ENCODE results near the gene SLC22A23. TPM values are rescaled to one million over a fixed set of nuclear protein-coding genes. Genes with fewer than 3 reads are reported as not detected.

Gene SLC22A23
- total RNA-seq, 1 experiment from 2014 or later = 6.8 TPM

DNA sequence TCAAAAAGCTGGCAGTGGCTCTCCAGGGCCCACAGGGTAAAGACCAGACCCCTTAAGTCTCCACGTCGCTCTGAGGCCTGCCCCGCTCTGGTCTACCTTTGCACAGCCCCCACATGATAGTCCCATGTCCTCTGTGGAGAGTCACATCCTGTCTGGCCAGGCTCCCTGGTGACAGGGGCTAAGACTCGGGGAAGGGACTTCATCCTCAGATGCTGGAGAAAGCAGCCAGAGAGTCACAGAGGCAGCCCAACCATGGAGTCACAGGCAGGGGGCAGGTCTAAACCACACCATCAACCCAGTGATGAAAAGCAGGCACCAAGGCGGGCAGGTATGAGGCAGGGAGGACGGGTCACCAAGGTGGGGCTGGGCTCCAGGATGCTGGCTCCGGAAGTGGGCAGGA, 62.2 kb downstream of the SLC22A23 start:
- Histone ChIP-seq H3K14ac (ENCODE audit: insufficient read depth, low read length) (peak overlapping the region; percentile 39; the same call in 1 of the 2 replicates), H2AK5ac (ENCODE audit: insufficient read length, low read length) (no peak overlapping the region), H4K5ac (ENCODE audit: insufficient read length, low read depth, low read length) (no peak overlapping the region), H4K8ac (replicated peaks; ENCODE audit: insufficient read length, low read depth, low read length) (no peak overlapping the region), H3K27me3 (ENCODE audit: insufficient read depth, low read length) (no peaks in the 10 kb centered on the region), H4K20me1 (ENCODE audit: control insufficient read depth, insufficient read depth, insufficient read length) (no peaks in the 10 kb centered on the region), H2BK5ac (ENCODE audit: insufficient read length, low read length) (no peak overlapping the region), H3K79me2 (ENCODE audit: insufficient read depth, low read length) (no peaks in the 10 kb centered on the region; the same call in 1 of the 2 replicates), H3K56ac (ENCODE audit: insufficient read length, low read depth, low read length) (no peak overlapping the region), H3K4me2 (ENCODE audit: insufficient read depth, insufficient read length, low read length) (no peak overlapping the region), H3K79me1 (ENCODE audit: insufficient read depth, low read depth, low read length, poor library complexity, severe bottlenecking) (peaks cover 3% of the 10 kb centered on the region), H2BK20ac (ENCODE audit: low read depth, low read length, poor library complexity, severe bottlenecking) (no peak overlapping the region), H3K4me1 (ENCODE audit: insufficient read depth, low read length) (peaks cover 3% of the 10 kb centered on the region; the same call in 1 of the 2 replicates), H4K91ac (ENCODE audit: insufficient read length, low read depth, low read length) (no peak overlapping the region), H2BK120ac (ENCODE audit: low read depth, low read length, poor library complexity, severe bottlenecking) (no peak overlapping the region), H2BK15ac (ENCODE audit: low read depth, low read length) (no peak overlapping the region), H3T11ph (ENCODE audit: low read length) (no peak overlapping the region), H3K23ac (ENCODE audit: insufficient read length, low read depth, low read length) (no peak overlapping the region), H3K27ac (ENCODE audit: insufficient read length, low read depth, low read length) (no peak overlapping the region), H3K23me2 (ENCODE audit: insufficient read length, low read depth, low read length, poor library complexity, severe bottlenecking) (no peaks in the 10 kb centered on the region), H3K9ac (ENCODE audit: extremely low read depth, insufficient read length, low read length) (no peak overlapping the region), H3K9me3 (ENCODE audit: control insufficient read depth, low read depth, low read length) (no peaks in the 10 kb centered on the region), H3K4ac (ENCODE audit: low read depth, low read length) (no peak overlapping the region), H2BK12ac (ENCODE audit: insufficient read length, low read depth, low read length) (no peak overlapping the region), H3K18ac (ENCODE audit: insufficient read length, low read depth, low read length) (no peak overlapping the region), H2AFZ (ENCODE audit: low read length) (no peak overlapping the region)
- no peak for DNase-seq
- no CpG with 5 or more reads among the region's 7 CpGs for WGBS (ENCODE audit: extremely low coverage, insufficient read length, low lambda C conversion rate)
- TF ChIP-seq, protein P1, sequence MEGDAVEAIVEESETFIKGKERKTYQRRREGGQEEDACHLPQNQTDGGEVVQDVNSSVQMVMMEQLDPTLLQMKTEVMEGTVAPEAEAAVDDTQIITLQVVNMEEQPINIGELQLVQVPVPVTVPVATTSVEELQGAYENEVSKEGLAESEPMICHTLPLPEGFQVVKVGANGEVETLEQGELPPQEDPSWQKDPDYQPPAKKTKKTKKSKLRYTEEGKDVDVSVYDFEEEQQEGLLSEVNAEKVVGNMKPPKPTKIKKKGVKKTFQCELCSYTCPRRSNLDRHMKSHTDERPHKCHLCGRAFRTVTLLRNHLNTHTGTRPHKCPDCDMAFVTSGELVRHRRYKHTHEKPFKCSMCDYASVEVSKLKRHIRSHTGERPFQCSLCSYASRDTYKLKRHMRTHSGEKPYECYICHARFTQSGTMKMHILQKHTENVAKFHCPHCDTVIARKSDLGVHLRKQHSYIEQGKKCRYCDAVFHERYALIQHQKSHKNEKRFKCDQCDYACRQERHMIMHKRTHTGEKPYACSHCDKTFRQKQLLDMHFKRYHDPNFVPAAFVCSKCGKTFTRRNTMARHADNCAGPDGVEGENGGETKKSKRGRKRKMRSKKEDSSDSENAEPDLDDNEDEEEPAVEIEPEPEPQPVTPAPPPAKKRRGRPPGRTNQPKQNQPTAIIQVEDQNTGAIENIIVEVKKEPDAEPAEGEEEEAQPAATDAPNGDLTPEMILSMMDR (conservative IDR thresholded peaks at IDR 0.05) = no peak
- Mint-ChIP-seq H3K27ac (no peak overlapping the region), H3K4me1 (peaks cover 11 to 12% of the 10 kb centered on the region in 2 experiments), H3K27me3 (ENCODE audit: low read depth) (peaks cover 1% of the 10 kb centered on the region; the same call in 1 of the 2 replicates), H3K9me3 (no peaks in the 10 kb centered on the region), H3K4me3 (no peak overlapping the region), H3K36me3 (ENCODE audit: insufficient read depth in 1 of 3, low read depth in 3 of 3) (peaks cover 0 to 22% (median 0%) of the 10 kb centered on the region in 3 experiments; a peak in 3 of 7 replicates)
